HG02938 (cell line): ENCODE data around the gene GALNT18.

Source experiments
- ATAC-seq: cut with Tn5 transposase; IDR thresholded peaks from one replicate; pipeline ENCODE4 v1.9.1; 2021; ENCODE audit warnings: mild to moderate bottlenecking, moderate library complexity; ENCODE audit not compliant: unreplicated experiment

GALNT18 gene

GRCh38 chr11:11501546-11502262, 120.1 kb downstream of the GALNT18 start:
- no peak for ATAC-seq

DNA sequence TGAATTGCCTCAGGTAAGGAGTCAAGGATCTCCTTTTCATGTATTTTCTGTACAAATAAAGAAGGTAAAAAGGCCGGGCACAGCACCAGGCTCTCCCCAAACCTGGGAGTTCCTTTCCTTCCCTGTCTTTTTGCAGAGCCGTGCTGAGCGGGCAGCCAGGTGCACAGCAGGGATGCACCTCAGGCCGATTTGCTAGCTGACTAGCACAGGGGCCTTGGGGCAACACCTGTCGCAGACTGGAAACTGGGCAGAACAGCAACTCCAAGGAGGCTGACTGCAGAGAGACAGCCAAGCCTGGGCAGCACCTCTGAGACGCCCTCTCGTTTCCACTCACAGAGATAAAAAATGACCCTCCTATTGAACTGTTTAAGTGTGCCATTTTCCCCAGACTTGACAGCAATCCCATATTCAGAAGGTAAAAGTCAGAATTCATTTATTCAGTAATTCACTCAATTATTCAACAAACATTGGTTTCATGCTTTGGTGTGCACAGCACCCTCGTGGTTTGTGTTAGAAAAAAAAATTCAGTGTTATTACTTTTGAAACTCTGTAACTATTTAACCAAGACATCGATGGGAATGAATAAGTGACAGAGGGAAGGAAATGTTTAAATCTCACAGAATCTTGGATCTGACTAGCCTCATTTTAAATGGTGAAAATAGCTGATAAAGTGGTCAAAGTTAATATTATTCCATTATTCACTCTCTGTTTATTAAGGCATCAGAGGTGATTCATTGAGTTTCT, 120.9 kb downstream of the GALNT18 start:
- no peak for ATAC-seq

DNA sequence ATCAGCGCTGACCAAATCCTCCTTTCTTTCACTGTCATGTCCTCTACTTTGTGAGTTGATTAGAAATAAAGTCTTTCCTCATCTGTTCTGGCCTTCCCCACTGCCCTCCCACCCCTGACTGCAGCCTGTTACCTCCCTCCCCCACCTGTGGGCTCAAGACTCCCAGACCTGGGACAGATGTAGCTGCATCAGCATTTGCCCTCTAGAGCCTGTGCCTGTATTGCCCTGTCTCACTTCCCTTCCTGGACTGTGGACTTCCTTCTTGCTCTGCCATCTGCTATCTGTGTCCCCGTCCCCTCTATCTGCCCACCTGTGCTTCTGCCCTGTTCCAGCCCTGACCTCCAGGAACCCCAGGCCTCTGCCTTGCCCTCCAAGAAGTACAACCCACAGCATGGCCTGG, 122.5 kb downstream of the GALNT18 start:
- no peak for ATAC-seq

DNA sequence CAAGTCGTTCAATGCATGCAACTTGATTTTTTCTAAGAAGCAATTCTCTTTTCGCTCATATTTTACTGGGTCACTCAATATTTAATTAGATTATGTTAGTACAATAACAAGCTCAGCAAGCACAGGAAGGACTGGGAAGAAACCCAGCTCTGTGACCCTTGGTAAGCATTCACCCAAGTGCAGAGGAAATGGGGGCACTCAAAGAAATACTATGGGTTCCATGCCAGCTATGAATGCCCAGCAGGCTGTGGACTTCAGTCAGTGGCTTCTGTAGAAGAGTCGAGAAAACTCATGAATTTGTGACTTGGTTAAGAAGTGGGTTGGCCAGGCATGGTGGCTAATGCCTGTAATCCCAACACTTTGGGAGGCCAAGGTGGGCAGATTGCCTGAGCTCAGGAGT, 123.6 kb downstream of the GALNT18 start:
- ATAC-seq: no peak

- ATAC-seq: no peak
Measured at GRCh38 chr11:11496879-11497278, 124.9 kb downstream of the GALNT18 start.

DNA sequence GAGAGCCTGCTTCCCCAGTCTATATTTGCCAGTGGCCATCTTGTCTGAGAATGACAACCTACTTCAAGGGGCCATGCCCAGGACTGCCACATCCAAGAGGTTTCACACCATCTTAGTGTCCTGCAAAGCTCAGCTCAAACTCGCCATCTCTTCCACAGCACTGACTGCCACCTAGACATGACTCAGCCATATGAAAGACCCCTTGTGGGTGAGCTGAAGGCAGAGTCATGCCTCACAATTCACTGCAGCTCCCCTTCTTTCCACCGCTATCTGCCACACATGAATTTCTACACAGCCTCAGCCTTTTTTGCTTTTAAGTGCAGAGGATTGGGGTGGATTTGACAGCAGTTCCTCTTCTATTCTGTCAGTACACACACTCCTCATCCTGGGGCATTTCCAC, 127.5 kb downstream of the GALNT18 start:
- ATAC-seq: no peak

DNA sequence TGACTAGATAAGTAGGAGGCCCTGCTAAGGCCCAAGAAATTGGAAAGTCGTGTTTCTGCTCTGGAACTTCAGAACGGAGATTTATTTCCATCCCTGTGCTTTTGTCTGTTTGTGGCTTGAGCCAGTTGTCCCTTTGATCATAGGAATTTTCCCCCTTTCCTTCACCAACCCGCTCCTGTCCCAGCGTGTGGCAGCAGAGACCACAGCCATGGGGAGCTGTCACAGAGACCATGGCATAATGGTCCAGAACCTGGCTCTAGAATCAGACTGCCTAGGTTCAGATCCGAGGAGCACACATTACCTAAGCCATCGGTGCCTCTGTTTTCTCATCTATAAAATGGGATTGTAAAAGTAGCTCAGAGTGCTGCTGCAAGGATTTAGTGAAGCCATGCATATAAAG, 128.1 kb downstream of the GALNT18 start:
- no peak for ATAC-seq

DNA sequence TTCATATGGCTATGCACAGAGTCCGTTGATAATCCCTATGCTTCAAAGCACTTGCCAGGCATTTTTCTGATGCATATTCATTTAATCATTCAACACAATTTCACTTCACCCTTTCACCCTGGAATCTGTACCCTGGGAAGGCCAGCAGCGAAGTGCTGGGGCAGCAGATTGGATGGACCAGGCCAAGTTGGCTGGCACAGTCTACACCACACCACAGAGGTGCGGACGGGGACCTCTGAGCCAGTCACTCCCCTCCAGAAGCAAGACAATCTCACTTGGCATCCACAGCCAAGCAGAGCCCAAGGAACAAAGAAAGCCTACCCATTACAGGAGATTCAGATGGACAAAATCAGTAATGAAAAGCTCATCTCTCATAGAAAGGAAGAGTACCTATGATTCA, 130.2 kb downstream of the GALNT18 start:
- ATAC-seq: no peak

DNA sequence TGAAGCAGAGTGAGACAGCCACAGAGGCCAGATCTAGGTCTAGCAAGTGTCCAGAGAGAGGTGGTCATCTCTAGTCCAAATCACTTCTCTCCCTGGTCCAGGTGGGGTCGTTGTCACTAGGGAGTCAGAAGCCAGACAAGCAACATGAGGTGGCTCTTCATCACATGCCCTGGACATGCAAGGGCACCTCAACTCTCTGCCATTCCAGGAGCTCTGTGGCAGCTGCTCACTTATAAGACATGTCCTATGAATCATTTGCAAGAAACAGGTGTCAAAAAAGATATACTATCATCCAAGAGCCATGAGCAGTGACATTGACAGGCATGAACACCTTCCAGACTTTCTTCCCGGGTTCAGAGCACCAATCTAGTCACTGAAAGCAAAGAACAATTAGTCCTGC, 130.8 kb downstream of the GALNT18 start:
- no peak for ATAC-seq

DNA sequence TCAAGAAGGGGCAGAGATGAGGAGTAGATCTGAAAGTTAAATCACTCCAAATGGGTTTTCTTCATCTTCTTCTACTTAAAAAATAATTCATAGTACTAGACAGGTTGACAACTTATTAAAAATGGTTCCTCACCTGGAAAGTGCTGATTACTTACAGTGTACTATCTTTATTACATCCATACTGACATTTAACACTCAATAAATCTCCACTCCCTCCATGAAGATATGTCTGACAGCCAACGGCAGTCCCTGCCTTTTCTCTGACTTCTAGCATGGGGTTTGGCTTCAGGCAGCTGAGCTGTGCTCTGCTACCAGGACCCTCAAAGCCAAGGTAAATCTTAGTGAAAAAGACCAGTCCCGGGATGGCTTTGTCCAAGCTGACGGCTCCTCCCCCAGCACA, 135.4 kb downstream of the GALNT18 start:
- ATAC-seq: no peak

GRCh38 chr11:11486002-11486401, 135.8 kb downstream of the GALNT18 start:
- no peak for ATAC-seq

DNA sequence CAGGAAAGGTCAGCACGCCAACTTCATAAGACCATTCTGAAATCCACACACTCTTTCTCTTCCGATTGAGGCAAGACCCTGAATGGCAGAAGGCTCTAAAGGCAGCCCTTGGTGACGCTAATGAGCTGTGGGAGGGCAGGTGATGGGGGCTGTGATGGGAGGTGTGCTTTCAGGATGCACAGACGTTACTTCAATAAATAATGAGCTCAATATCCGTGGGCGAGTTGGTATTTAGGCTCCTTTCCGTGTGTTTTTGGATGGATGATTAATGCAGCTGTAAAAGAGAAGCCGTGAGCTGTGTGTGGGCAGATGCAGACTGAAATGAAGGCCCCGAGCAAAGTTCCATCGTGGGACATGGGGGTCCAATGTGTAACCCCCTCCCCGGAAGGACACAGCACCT, 138.2 kb downstream of the GALNT18 start:
- no peak for ATAC-seq

- no peak for ATAC-seq
Measured at GRCh38 chr11:11482730-11483129, 139.1 kb downstream of the GALNT18 start.

DNA sequence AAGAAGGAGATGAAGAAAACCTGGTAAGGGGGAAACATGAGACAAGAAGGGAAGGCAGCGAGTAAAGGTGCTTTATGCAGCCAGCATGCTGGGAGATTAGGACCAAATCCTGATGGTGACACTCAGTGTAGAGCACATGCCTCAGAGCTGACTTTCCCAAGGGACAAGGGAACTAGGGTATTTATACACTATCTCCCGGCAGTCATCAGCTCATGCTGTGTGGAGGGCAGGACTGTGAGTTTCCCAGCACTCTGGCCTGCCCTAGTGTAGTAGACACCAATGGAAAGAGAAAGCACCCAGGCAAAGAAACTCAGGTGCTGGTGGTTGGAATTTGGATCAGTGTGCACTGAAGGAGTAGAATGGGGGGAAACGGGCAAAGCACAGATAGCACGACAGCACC, 140.4 kb downstream of the GALNT18 start:
- no peak for ATAC-seq

- ATAC-seq: no peak
Measured at GRCh38 chr11:11480971-11481370, 140.8 kb downstream of the GALNT18 start.

DNA sequence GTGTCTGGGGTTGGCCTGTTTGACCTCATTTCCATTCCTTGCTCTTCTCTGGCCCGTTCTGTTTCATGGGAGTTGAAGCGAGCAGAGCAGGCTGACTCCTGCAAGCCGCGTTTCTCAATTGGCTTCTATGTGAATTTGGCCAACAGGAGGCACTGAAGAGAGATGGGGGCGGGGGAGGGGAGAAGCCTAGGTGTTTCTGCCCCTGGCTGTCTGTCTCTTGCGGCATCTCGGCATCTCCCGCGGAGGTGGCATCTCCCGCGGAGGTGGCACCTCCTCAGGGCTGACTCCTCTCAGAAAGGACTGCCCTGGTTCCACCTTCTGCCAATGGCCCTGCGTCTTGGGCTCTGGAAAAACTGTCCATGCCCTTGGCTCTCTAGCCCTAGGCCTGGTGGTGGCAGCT, 143.1 kb downstream of the GALNT18 start:
- ATAC-seq: no peak

DNA sequence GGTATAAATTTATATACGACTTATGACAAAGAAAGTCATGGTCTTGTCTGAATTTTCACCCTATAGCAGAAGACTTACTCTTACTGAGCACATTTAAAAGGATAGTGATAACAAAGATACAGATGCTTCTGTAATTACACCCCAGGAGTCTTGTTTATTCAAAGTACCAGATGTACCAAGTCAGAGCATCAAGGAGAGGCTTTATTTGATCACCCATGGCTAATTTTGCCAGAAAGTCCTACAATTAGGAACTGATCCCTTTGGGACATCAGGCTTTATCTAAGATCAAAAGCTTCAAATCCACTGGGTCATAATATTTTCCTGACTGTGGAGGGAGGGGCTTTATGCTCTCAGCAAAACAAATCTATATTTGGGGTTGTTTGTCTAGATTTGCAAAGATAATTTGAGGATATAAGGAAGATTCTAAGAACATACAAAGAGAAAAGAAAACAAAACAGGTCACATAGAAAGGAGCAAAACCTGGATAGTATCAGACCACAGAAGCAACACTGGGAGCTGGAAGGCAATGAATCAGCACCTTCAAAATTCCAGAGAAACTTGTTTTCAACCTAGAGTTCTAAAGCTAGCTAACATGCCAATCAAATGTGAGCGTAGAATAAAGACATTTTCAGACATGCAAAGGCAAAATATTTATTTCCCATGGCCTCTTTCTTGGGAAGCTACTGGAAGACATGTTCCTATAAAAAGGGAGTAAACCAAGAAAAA, 143.9 kb downstream of the GALNT18 start:
- ATAC-seq: no peak

DNA sequence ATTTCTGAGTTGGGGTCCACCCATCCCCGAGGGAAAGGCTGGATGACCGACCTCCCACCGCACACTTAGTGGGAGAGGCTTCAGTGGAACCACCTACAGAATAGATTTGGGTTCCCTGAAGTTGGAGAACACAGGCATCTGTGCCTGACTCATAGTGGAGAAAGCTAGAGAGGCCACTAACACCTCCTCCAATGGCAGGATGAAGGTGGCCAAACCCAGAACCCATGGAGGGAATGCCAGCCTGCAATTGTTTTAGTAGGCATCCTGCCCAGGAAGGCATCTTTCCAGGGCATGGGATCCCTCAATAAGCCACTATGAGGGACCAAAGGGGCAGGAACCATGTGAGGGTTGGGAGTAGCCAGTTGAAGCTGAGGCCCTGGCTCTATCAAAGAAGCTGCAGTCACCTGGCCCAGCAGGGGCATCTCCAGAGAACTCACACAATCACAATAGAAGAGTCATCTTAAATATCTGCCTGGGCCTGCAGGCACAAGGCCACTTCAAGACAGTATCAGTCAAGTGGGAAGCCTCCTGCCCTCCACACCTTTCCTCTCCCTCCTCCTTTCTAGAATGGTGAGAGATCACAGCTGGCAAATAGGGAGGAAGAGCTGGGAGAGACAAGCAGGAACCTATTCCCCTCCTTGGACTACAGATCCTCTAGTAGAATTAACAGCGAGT, 144.7 kb downstream of the GALNT18 start:
- no peak for ATAC-seq

- no peak for ATAC-seq
Measured at GRCh38 chr11:11476499-11476898, 145.3 kb downstream of the GALNT18 start.

- no peak for ATAC-seq
Measured at GRCh38 chr11:11472106-11472505, 149.7 kb downstream of the GALNT18 start.

- no peak for ATAC-seq
Measured at GRCh38 chr11:11471201-11471600, 150.6 kb downstream of the GALNT18 start.
